Duodenal mucosa (tissue), 2 donors: Measurements from ENCODE around the gene BRICD5.

Experiments used
- H3K27ac ChIP-seq: one replicate; pipeline ENCODE4 v1.7.0; 2013; ENCODE audit warnings: low read depth, low read length
- H3K27me3 ChIP-seq, 2 donors: one replicate each; pipeline ENCODE4 v1.7.0; 2013; ENCODE audit warnings: low read length in 2 of 2, control low read depth in 1 of 2; ENCODE audit not compliant: insufficient read depth in 2 of 2, control insufficient read depth in 1 of 2
- H3K36me3 ChIP-seq, 2 donors: one replicate each; pipeline ENCODE4 v1.7.0; 2013; ENCODE audit warnings: low read length in 2 of 2, control low read depth in 1 of 2; ENCODE audit not compliant: insufficient read depth in 2 of 2, control insufficient read depth in 1 of 2
- H3K4me1 ChIP-seq, 2 donors: one replicate each; pipeline ENCODE4 v1.7.0; 2013; ENCODE audit warnings: low read length in 2 of 2, control low read depth in 1 of 2; ENCODE audit not compliant: insufficient read depth in 2 of 2, control insufficient read depth in 1 of 2
- H3K4me3 ChIP-seq, 2 donors: one replicate each; pipeline ENCODE4 v1.7.0; 2013; ENCODE audit warnings: low read length in 2 of 2, low read depth in 1 of 2
- H3K9ac ChIP-seq, 2 donors: one replicate each; pipeline ENCODE4 v1.7.0; 2013; ENCODE audit warnings: low read length in 2 of 2, low read depth in 1 of 2
- H3K9me3 ChIP-seq, 2 donors: one replicate each; pipeline ENCODE4 v1.7.0; 2013; ENCODE audit warnings: low read length in 2 of 2, control low read depth in 1 of 2; ENCODE audit not compliant: control insufficient read depth in 1 of 2

BRICD5 gene

DNA sequence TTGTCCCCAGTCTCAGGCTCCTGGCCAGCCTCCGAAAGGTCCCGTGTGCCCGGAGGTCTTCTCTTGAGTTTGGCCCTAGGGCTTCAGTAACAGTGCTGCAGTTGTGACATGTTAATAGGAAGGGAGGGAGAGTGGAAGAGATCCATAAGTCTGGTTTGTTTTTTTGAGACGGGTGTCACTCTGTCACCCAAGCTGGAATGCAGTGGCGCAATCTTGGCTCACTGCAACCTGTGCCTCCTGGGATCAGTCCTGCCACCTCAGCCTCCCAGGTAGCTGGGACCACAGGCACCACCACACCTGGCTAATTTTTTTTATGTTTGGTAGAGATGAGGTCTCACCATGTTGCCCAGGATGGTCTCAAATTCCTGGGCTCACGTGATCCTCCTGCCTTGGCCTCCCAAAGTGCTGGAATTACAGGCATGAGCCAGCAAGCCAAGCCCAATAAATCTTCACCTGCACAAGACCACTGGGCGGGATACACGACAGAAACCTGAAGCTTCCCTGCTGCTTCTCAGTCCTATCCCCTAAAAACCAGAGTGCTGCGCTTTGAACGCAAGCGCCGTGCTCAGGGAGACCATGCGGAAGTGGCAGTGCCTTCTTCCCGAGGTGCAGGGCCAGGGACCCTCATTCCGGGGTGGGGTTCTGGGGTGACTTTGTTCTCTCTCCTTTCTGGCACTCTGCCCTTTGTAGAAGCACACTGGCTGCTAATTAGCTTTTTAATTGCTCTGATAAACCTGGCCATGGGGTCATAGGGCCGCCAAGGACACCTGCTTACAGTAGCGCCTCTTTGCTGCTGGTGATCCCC lies 44.2 kb downstream of the BRICD5 start:
- peaks cover 53 to 55% of the 10 kb centered on the region in 2 donors for H3K4me1 ChIP-seq
- peak overlapping the region in 1 of 2 donors; percentile 38 for H3K9ac ChIP-seq
- peak overlapping the region in 1 of 2 donors; percentile 10 for H3K4me3 ChIP-seq
- H3K9me3 ChIP-seq, result no peaks in the 10 kb centered on the region
- no peak overlapping the region for H3K27ac ChIP-seq
- no peaks in the 10 kb centered on the region for H3K27me3 ChIP-seq
- H3K36me3 ChIP-seq, result peaks cover 7 to 34% of the 10 kb centered on the region in 2 donors

DNA sequence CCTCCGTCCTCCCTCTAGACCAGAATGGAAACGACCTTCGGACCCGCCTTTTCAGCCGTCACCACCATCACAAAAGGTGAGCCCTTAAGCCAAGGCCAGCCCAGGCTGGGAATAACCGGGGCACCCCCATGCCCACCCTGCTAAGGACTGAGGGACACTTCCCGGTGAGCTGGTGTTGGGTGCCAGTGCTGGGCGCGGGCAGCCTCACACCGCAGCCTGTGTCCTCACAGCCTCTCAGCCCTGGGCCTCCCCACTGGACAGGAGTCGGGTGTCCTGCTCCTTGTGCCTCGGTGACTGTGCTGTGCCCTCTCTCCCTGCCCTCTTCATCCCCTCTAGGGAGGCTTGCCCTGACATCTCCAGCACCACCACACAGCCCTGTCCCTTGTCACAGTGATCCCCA lies 44.8 kb downstream of the BRICD5 start:
- no peak overlapping the region for H3K27ac ChIP-seq

DNA sequence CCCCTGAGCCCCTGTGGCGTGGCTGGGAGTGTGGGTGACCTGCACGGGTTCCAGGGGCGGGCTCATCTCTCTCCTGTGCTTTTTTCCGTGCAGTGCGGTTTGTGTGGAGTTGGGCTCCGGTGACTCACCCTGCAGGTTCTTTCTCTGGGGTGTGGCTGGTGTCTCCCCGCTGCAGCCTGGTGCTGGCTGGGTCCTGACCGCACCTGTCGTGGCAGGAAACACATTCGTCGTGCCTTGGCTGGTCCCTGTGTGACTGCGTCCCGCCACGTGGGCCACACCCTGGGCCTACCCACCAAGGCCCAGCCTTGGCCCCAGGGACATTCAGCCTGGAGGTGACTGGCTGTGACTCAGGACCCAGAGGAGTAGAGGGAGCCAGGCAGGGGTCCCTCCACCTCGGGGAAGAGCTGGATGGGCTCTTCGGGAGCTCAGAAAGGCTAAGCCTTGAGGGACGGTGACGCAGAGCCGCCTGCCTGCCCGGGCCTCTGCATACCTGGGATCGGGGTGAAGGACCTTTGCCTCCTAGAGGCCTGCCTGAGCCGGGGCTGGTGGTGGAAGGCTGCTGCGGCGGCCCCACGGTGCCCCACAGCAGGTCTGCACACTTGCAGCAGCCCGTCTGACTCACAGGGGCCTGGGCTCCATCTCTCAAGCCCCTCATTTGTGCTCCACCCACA lies 47.3 kb downstream of the BRICD5 start:
- Histone ChIP-seq H3K27ac (peak overlapping the region; percentile 87), H3K9ac (peak overlapping the region in 1 of 2 donors; percentile 35), H3K36me3 (peaks cover 7 to 24% of the 10 kb centered on the region in 2 donors), H3K9me3 (no peaks in the 10 kb centered on the region), H3K4me3 (peak overlapping the region in 1 of 2 donors; percentile 22), H3K4me1 (peaks cover 75 to 77% of the 10 kb centered on the region in 2 donors), H3K27me3 (no peaks in the 10 kb centered on the region)

More for the DNA sequence above, 44.8 kb downstream of the BRICD5 start:
- Histone ChIP-seq H3K4me3 (no peak overlapping the region), H3K27me3 (no peaks in the 10 kb centered on the region), H3K4me1 (peaks cover 55% of the 10 kb centered on the region in 2 donors), H3K9ac (no peak overlapping the region), H3K9me3 (no peaks in the 10 kb centered on the region), H3K36me3 (peaks cover 7 to 29% of the 10 kb centered on the region in 2 donors)

DNA sequence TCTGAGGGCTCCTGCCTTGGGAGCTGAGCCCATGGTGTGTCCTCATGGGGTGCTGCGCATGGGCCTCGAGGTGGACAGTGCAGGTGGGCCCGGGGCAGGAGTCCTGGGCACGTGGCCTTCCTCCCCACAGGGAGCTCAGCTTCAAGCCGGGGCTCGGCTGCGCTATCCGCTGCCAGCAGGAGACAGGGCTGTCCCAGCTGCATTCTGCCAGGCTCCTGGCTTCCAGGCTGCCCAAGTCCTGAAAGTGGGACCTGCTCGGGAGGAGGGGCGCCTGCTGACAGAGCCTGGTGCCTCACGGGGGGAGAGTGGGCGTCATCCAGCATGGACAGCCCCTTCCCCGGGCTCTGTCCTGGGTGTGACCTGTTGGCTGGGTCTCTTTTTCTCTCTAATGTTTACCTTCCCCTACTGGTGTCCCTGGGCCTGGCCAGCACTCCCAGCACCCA lies 48.0 kb downstream of the BRICD5 start:
- H3K9ac ChIP-seq, result peak overlapping the region in 1 of 2 donors; percentile 33
- H3K9me3 ChIP-seq, result no peaks in the 10 kb centered on the region
- no peaks in the 10 kb centered on the region for H3K27me3 ChIP-seq
- H3K4me3 ChIP-seq, result no peak overlapping the region
- peaks cover under 1 to 18% of the 10 kb centered on the region in 2 donors for H3K36me3 ChIP-seq
- H3K4me1 ChIP-seq, result peaks cover 78 to 80% of the 10 kb centered on the region in 2 donors
- peak overlapping the region; percentile 44 for H3K27ac ChIP-seq

DNA sequence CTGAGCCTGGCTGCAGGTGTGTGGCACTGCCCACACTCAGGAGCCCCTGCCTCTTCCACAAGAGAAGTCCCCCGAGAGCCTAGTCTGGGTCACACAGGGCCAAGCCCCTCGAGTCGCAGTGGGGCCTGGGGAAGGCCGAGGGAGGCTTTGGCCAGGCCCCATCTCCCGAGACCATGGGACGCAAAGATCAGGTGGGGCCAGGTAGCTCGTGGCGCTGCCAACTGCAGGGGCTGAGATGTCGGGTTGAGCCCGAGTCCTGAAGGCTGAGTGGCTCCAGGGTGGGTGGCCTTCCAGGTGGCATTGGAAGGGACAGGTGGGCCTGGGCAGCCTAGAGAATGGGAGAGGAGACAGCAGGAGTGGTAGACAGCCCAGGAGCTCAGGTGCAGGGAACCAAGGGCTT lies 48.8 kb downstream of the BRICD5 start:
- no peaks in the 10 kb centered on the region for H3K9me3 ChIP-seq
- no peak overlapping the region for H3K27ac ChIP-seq
- no peaks in the 10 kb centered on the region for H3K27me3 ChIP-seq
- no peak overlapping the region for H3K4me3 ChIP-seq
- H3K4me1 ChIP-seq, result peaks cover 78 to 81% of the 10 kb centered on the region in 2 donors
- H3K9ac ChIP-seq, result peak overlapping the region in 1 of 2 donors; percentile 32
- peaks cover 0 to 14% of the 10 kb centered on the region in 2 donors for H3K36me3 ChIP-seq

DNA sequence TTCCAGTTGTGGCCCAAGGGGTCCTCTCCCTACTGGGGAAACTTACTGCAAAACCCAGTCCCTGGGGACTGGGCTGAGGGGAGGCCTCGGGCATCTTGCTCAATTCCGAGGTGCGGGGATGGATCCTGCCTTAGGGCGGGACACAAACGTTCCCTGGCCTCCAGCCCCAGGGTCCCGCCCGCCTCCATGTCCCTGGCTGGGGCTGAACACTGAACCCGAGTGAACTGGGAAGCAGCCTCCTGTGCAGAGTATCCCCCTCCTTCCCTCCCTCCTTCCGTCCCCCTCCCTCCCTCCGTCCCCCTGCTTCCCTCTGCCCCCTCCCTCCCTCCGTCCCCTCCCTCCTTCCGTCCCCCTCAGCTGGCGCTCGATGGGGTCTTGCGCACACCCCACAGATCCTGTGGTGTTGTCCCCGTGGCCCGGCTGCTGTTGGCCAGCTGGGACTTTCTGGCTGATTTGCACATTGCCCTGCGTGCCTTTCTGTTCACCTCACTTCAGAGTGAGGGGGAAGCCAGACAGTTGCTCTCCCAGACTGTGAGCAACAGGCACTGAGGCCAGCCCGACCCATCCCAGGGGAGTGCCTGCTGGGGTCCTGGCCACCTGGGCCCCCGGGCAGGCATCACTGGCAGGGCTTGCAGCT lies 49.6 kb downstream of the BRICD5 start:
- Histone ChIP-seq H3K4me1 (peaks cover 72 to 81% of the 10 kb centered on the region in 2 donors), H3K27me3 (no peaks in the 10 kb centered on the region), H3K36me3 (peaks cover 0 to 7% of the 10 kb centered on the region in 2 donors), H3K27ac (no peak overlapping the region), H3K4me3 (no peak overlapping the region), H3K9ac (peak overlapping the region in 1 of 2 donors; percentile 32), H3K9me3 (no peaks in the 10 kb centered on the region)
